Tibial nerve (tissue), 3 donors: ENCODE results near the gene JARID2.

Experiments
- POLR2A ChIP-seq, 2 donors: fragments of 450-650 bp; IDR thresholded peaks; one replicate each; pipeline ENCODE4 v1.6.1; 2017; ENCODE audit warnings: antibody characterized with exemption in 2 of 2, mild to moderate bottlenecking in 2 of 2, moderate library complexity in 2 of 2
- TF ChIP-seq, protein P1 (sequence below), 5 experiments: fragments of 200-600 bp in 3 of 5; fragments of 450-650 bp in 2 of 5; sonication (generic) in 3 of 5; IDR thresholded peaks; one replicate each; pipeline ENCODE4 v1.5.1; 2016 to 2019; ENCODE audit warnings: antibody characterized with exemption in 5 of 5, mild to moderate bottlenecking in 3 of 5, moderate library complexity in 2 of 5

DNA sequence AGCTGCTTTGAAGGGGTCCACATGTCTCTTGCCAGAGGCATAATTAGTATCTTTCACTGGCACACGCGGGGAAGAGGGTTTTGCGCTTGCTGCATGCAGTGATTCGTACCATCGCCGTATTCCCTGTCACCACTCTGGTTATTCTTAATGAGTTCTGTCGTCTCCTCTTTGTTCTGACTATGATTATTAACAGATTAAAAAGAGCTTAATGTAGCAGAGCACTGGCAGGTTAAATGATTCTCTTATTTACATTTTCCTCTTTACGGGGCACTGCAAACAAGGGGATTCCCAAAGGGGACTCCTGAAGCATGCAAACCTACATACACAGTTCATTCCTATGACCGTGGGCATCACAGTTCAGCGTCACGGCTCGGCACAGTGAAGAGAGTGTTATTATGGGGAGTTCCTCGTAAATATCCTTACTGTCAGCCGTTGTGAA is 212.2 kb downstream of the JARID2 start:
- no peak for TF ChIP-seq POLR2A (IDR thresholded peaks at IDR 0.05)
- TF ChIP-seq, protein P1, sequence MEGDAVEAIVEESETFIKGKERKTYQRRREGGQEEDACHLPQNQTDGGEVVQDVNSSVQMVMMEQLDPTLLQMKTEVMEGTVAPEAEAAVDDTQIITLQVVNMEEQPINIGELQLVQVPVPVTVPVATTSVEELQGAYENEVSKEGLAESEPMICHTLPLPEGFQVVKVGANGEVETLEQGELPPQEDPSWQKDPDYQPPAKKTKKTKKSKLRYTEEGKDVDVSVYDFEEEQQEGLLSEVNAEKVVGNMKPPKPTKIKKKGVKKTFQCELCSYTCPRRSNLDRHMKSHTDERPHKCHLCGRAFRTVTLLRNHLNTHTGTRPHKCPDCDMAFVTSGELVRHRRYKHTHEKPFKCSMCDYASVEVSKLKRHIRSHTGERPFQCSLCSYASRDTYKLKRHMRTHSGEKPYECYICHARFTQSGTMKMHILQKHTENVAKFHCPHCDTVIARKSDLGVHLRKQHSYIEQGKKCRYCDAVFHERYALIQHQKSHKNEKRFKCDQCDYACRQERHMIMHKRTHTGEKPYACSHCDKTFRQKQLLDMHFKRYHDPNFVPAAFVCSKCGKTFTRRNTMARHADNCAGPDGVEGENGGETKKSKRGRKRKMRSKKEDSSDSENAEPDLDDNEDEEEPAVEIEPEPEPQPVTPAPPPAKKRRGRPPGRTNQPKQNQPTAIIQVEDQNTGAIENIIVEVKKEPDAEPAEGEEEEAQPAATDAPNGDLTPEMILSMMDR (IDR thresholded peaks at IDR 0.05) = no peak
